Stimulated activated CD4-positive, alpha-beta T cell treated with anti-CD3 and anti-CD28 coated beads, TNF-alpha, amount 100 ng/mL, for 48 hours (primary cell): ENCODE data around the gene FOXC2.

Experiments used
- DNase-seq, 3 donors: peaks; one replicate each; pipeline ENCODE4 v3.0.0-alpha.2; 2020; ENCODE audit warnings: low read depth in 3 of 3

FOXC2 gene

GRCh38 chr16:86566601-86566965, at the start of gene FOXC2:
Gene FOXC2 (plus strand): TSS chr16:86566829. CDS start chr16:86567336, 507 bp downstream.
- no peak for DNase-seq

DNA sequence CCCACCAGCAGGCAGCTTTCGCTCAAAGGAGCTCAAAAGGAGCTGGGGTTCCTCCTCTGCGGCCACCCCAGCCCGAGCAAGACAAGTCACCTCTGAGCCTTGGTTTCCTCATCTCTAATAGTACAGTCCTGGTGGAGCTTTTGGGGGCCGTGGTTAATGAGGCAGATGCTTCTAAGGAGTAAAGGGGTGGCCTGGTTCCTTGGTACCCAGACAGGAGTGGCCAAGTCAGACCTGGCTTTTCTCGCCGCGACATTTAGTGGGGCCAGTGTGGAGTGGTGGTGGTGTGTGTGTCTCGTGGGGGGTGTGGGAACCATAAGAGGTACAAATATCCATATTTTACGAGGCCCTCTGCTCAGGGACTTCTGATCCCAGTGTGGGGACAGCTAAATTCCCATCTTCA, 49.6 kb upstream of the FOXC2 start:
- no peak for DNase-seq

DNA sequence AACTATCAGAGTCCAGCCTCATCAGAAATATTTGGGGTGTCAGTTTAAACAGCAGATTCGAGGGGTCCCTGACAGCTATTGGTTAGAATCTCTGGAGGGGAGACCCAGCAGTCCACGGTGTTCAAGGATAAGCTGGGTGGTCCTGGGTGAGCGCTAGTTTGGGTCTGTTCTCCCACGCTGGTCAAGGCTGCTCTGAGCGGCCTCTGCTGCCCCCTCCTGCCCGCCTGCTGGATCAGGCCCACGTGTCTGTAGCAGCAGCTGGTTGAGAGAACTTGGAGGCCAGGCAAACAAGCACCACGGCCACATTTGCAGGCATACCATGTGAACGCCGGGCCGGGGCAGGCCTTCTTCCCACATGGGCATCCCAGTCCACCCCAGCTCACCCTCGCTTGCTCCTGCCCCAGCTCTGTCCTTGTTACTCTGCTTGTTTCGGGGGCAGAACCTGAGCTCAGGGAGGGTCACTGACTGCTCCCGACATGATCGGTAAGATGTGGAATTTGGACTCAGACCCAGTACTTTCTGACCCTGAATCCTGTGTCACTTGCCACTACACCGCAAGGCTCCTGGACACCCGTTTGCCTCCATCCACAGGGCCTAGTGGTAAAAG, 48.9 kb upstream of the FOXC2 start:
- DNase-seq, result peak in 1 of 3 donors; percentile 8

DNA sequence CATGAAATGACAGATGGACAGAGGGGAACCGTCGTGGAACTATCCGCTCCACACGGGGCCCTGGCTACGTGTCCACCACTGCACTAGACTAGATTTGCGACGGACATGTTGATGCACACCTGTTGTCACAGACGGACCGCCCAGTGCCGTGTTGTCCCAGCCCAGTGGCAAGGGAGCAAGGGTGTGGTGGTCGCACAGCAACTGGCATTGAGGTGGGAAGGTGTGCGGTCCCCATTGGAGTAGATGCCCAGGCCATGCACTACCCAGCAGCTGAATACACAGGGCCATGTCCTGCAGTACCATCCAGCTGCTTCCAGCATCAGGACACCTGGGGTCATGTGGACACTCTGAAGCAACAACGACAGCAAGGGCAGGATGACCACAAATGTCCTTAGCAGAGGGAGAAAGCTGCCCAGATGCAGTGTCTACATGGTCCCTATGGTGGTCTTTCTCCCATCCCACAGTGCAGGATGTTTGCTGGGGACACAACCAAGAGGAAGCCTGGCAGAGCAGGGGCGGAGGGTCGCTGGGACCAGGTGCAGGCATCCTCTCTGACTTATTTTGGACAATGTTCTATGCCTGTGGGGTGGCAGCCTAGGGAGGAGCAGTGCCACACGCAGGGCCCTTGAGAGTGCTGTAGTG, 47.5 kb upstream of the FOXC2 start:
- DNase-seq, result no peak

DNA sequence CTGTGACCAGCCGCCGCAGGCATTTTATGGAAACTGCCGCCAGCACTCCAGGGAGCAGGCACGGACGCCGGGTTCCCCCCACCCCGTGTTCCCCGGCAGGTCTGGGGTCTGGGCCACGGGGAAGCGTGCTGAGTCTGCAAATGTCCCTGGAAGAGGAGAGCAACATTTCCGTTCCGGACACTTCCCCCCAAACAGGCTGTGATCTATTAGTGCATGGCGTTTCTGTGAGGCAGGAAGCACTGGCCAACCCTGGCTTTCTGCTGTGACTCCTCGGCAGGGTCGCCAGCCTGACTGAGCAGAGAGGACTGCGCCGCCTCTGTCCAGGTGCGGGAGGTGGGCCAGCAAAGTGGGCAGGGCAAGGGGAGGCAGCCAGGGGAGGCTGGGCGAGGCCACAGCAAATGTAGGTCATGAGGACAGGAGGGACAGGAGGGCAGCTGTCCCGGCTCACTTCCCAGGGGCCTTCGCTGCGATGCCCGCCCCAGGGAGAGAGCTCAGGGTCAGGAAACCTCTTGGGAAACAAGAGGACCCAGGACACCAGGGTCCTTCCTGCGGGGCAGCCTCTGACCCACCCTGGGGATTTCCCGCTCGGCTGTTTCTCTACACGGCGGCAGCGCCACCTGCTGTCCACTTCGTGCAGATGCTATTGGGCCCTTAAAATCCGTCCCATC, 46.8 kb upstream of the FOXC2 start:
- peak in 1 of 3 donors; percentile 12 for DNase-seq

DNA sequence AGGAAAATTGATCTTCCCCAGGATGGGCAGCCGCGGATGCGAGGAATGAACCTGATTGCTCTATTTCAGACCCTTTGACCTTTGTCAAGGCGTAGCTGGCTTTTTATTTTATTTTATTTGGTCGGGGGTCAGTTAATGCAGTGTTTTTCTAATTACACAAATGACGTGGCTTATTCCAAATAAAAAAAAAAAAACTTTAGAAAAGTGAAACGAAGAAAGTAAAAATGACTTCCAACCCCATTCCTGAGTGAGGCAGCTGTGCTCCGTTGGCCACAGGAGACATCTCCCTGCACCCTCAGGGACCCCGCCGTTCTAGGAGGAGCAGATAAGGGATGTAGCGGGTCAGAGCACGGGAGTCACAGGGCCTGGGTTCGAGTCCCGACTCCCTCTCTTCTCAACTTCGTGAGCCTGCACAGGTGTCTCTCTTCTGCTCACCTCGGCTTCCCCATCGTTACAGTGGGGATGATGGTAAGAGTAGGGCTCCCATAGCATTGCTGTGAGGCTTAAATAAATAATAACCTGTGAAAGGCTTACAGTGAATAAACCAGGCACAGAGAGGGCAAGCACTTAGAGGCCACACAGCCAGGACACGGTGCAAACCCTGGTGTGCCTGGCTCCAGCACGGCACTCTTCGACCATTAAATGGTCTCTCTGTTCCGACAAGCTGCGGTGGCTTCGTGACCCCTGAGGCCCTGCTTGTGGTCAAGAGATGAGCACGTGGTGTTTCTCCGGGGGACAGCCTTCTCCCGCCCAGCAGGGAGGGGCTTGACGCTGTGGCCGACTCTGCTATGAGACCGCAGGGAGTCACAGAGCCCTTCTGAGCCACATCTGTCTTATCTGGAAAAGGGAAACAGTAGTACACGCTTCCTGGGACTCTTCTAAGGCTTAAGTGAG, 46.1 kb upstream of the FOXC2 start:
- no peak for DNase-seq

- DNase-seq, result no peak
Observed at GRCh38 chr16:86521236-86522197, 45.1 kb upstream of the FOXC2 start.

- DNase-seq, result no peak
Observed at GRCh38 chr16:86522634-86523033, 44.0 kb upstream of the FOXC2 start.

- no peak for DNase-seq
Observed at GRCh38 chr16:86523166-86523740, 43.4 kb upstream of the FOXC2 start.

DNA sequence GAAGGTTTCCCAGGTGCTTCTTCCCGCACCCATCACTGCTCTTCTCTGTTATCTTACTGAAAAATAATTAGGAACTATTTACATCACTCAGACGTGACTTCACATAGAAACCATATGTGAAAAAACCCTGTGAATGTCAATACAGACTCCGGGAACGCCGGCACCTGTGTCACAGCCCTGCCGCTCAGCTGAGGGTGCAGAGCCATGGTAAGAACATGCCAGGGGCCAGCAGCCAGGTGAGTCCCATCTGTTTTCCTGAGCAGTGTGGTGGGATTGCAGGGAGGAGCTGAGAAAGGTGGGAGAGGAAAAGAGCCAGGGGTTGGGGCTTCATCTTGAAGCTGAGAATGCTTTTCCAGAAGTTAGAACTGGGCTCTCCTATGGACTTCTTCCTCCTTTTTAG, 42.6 kb upstream of the FOXC2 start:
- no peak for DNase-seq

DNA sequence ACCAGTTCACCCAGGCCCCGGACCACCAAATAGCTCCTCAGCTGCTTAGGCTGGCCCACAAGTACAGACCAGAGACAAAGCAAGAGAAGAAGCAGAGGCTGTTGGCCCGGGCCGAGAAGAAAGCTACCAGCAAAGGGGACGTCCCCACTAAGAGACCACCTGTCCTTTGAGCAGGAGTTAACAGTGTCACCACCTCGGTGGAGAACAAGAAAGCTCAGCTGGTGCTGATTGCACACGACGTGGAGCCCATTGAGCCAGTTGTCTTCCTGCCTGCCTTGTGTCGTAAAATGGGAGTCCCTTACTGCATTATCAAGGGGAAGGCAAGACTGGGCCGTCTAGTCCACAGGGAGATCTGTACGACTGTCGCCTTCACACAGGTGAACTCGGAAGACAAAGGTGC, 40.9 kb upstream of the FOXC2 start:
- no peak for DNase-seq

- no peak for DNase-seq
Observed at GRCh38 chr16:86527366-86527765, 39.3 kb upstream of the FOXC2 start.

GRCh38 chr16:86528061-86528929, 38.3 kb upstream of the FOXC2 start:
- DNase-seq, result no peak

DNA sequence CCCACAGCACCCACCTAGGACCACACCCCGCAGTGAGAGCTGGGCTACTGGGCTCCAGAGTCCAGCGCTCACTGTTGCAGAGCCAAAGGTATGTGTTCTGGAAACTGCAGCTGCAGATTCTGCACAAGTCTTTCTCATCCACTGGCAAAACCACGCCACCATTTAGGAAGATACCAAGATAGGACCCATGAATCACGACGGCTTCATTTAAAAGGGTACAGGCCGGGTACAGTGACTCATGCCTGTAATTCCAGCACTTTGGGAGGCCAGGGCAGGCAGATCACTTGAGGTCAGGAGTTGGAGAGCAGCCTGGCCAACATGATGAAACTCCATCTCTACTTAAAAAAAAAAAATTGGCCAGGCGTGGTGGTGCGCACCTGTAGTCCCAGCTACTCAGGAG, 37.5 kb upstream of the FOXC2 start:
- DNase-seq, result no peak

DNA sequence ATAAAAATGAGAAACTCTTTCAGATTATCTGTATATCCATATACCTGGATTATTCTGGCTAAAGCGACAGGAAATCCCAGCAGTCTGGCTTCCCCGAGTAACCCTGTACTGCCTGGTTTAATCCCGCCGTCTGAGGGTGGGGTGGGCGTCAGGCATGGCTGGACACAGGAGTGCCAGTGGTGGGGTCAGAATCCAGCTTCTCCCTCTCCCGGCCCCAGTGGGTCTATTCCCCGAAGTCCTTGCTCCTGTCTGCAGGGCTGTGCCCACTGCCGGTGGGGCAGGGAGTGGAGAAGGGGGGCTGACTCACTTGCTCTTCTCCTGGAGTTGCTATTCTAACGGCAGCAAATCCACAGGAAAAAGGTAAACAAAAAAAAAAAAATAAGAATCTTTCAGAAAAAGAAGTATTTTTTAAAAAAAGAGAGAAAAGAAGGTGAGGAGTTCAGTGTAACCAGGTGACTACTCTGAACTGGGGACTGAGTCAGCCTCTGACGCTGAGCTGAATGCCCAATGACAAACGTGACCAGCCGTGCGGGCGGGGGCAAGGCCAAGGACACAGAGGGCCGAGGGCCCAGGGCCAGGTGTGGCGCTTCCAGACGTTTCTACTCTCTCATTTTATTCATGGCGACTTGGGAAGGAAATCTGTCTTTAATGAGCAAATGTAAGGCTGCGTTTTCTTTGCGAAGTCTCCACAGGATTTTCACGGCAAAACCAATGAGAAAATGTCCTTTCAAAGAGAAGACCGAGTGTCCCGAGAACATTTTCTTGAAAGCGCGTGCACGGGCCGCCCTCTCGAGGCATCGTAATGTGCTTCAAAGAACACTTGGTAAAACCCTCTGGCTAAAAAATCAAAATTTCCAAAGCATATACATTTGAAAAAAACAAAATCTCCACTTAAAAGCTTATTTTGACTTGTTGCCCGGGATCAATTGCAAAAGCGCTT, 36.1 kb upstream of the FOXC2 start:
- no peak for DNase-seq

GRCh38 chr16:86531191-86531545, 35.5 kb upstream of the FOXC2 start:
- DNase-seq, result no peak

DNA sequence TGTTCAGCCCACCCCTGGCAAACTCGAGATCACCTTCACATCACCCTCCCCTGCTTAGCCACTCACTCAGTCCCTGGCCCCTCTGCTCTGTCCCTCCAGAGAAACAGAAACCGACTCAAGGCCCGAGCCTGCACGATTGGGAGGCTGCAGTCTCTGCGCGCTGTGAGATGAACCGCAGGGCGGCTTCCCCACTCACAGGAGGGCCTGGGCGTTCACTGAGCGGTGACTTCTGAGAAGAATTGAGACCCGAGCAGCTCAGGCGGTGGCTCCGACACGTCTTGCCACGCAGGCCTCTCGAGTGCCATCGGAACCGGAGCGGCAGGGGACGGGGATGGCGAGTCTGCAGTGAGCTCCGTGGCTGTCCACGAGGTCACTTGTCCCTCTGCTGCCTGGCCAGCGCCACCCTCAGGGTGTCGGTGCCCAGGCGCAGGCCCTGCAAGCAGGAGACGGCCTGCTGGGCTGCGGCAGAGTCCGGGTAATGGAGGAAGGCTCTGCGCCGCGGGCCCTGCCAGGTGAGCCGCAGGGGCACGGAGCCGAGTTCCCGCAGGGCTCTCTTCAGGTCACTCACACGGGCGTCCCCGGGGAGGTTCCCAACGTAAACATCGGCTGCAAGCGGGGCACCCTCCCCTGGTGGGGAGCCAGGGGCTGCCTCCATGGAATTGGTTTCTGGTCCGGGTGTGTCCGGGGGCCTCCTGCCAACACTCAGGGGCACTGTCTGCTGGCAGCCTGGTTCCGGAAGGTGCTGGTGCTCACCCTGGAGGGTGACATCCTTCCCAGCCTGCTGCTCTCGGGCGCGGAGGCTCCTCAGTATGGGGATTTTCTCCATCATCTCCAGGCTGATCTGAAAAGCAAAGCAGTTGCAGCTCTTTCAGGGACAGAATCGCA, 34.7 kb upstream of the FOXC2 start:
- DNase-seq, result no peak

DNA sequence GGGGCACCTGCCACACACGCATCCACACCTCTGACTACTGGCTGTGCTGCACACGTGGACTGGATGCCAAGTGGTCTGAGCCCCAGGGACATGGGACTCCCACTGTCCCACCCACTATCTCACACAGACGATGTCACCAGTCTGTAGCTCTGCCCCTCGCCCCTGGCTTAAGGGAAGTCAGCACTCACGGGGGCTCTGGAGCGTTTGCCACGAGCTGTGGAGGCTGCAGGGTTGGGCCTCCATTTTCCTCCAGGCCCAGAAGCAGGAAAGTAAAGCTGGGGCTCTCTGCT, 34.2 kb upstream of the FOXC2 start:
- DNase-seq, result no peak
